ENCODE measurements around the gene HOMER2.

HOMER2 gene

GRCh38 chr15:82855286-82856100, 97.0 kb downstream of the HOMER2 start:
- no peak for DNase-seq

GRCh38 chr15:82854554-82854953, 98.0 kb downstream of the HOMER2 start:
- DNase-seq, result no peak

GRCh38 chr15:82852941-82853561, 99.5 kb downstream of the HOMER2 start:
- no peak for DNase-seq

- DNase-seq, result no peak
Observed at GRCh38 chr15:82851981-82852511, 100.5 kb downstream of the HOMER2 start.

- no peak for DNase-seq
Observed at GRCh38 chr15:82851306-82851850, 101.1 kb downstream of the HOMER2 start.

- no peak for DNase-seq
Observed at GRCh38 chr15:82850731-82851130, 101.8 kb downstream of the HOMER2 start.

- no peak for DNase-seq
Observed at GRCh38 chr15:82849556-82850512, 102.7 kb downstream of the HOMER2 start.

GRCh38 chr15:82848241-82848993, 104.1 kb downstream of the HOMER2 start:
- no peak for DNase-seq

GRCh38 chr15:82847703-82848102, 104.8 kb downstream of the HOMER2 start:
- DNase-seq, result no peak

- DNase-seq, result no peak
Observed at GRCh38 chr15:82846621-82847020, 105.9 kb downstream of the HOMER2 start.

- DNase-seq, result no peak
Observed at GRCh38 chr15:82845686-82846085, 106.8 kb downstream of the HOMER2 start.

- no peak for DNase-seq
Observed at GRCh38 chr15:82843566-82843965, 109.0 kb downstream of the HOMER2 start.

GRCh38 chr15:82840166-82840565, 112.4 kb downstream of the HOMER2 start:
- no peak for DNase-seq

GRCh38 chr15:82839136-82839535, 113.4 kb downstream of the HOMER2 start:
- no peak for DNase-seq

GRCh38 chr15:82838096-82838735, 114.3 kb downstream of the HOMER2 start:
- DNase-seq, result no peak

- DNase-seq, result no peak
Observed at GRCh38 chr15:82835391-82835917, 117.1 kb downstream of the HOMER2 start.

- no peak for DNase-seq
Observed at GRCh38 chr15:82833362-82833682, 119.2 kb downstream of the HOMER2 start.

GRCh38 chr15:82832601-82833361, 119.7 kb downstream of the HOMER2 start:
- peak in 1 of 4 experiments; percentile 9 for DNase-seq

GRCh38 chr15:82831894-82832600, 120.5 kb downstream of the HOMER2 start:
- no peak for DNase-seq
